Liver (tissue), 3 donors: ENCODE measurements around the gene ACTR3C.

Source experiments
- FOXA1 ChIP-seq: IDR thresholded peaks from 2 replicates; pipeline ENCODE4 v1.6.1; 2016; ENCODE audit warnings: antibody characterized with exemption
- GABPA ChIP-seq, 2 donors: IDR thresholded peaks in 1 of 2; conservative IDR thresholded peaks in 1 of 2; 2 replicates each; pipeline ENCODE4 v1.6.1; 2016; ENCODE audit warnings: antibody characterized with exemption in 2 of 2, mild to moderate bottlenecking in 1 of 2, moderate library complexity in 1 of 2
- JUND ChIP-seq, 2 donors: IDR thresholded peaks; 2 replicates each; pipeline ENCODE4 v1.6.1; 2016; ENCODE audit warnings: antibody characterized with exemption in 2 of 2
- NR2F2 ChIP-seq: IDR thresholded peaks from 2 replicates; pipeline ENCODE4 v1.6.1; 2016; ENCODE audit warnings: antibody characterized with exemption
- SP1 ChIP-seq: IDR thresholded peaks from 2 replicates; pipeline ENCODE4 v1.6.1; 2018; ENCODE audit warnings: antibody characterized with exemption, mild to moderate bottlenecking
- TF ChIP-seq, protein P1 (sequence below): fragments of 150-350 bp; IDR thresholded peaks from 2 replicates; pipeline ENCODE4 v1.5.1; 2017; ENCODE audit warnings: improper control_type of control experiment, low read depth, low read length; ENCODE audit not compliant: missing input control
- TF ChIP-seq, protein P2 (sequence below): IDR thresholded peaks from 2 replicates; pipeline ENCODE4 v1.6.1; 2016; ENCODE audit warnings: antibody characterized with exemption
- TF ChIP-seq, protein P3 (sequence below): IDR thresholded peaks from 2 replicates; pipeline ENCODE4 v1.6.1; 2016; ENCODE audit warnings: antibody characterized with exemption
- donor health status: healthy.
- donor health status: healthy.

DNA sequence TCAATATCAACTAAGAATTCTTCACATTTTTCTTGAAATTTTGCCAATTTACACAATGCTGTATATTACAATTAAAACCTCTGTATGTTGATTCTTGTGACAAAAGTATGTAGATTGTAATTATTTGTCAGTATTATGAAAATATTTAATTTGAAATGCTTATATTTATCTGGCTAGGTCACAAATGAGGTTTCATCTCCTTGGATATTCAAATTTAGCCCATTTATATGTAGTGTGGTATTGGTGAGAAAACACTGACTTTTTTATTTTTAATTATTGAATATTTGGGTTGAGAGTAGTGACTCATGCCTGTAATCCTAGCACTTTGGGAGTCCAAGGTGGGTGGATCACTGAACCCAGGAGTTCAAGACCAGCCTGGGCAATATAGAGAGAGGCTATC lies 21.0 kb upstream of the ACTR3C start:
- TF ChIP-seq, protein P1, sequence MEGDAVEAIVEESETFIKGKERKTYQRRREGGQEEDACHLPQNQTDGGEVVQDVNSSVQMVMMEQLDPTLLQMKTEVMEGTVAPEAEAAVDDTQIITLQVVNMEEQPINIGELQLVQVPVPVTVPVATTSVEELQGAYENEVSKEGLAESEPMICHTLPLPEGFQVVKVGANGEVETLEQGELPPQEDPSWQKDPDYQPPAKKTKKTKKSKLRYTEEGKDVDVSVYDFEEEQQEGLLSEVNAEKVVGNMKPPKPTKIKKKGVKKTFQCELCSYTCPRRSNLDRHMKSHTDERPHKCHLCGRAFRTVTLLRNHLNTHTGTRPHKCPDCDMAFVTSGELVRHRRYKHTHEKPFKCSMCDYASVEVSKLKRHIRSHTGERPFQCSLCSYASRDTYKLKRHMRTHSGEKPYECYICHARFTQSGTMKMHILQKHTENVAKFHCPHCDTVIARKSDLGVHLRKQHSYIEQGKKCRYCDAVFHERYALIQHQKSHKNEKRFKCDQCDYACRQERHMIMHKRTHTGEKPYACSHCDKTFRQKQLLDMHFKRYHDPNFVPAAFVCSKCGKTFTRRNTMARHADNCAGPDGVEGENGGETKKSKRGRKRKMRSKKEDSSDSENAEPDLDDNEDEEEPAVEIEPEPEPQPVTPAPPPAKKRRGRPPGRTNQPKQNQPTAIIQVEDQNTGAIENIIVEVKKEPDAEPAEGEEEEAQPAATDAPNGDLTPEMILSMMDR, result no peak
- TF ChIP-seq, protein P2, sequence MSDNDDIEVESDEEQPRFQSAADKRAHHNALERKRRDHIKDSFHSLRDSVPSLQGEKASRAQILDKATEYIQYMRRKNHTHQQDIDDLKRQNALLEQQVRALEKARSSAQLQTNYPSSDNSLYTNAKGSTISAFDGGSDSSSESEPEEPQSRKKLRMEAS, result no peak
- TF ChIP-seq NR2F2 (no peak), SP1 (no peak), GABPA (IDR thresholded peaks at IDR 0.05 in 1 of 2, conservative IDR thresholded peaks at IDR 0.05 in 1 of 2) (no peak), FOXA1 (no peak), JUND (IDR thresholded peaks at IDR 0.05) (no peak)
- TF ChIP-seq, protein P3, sequence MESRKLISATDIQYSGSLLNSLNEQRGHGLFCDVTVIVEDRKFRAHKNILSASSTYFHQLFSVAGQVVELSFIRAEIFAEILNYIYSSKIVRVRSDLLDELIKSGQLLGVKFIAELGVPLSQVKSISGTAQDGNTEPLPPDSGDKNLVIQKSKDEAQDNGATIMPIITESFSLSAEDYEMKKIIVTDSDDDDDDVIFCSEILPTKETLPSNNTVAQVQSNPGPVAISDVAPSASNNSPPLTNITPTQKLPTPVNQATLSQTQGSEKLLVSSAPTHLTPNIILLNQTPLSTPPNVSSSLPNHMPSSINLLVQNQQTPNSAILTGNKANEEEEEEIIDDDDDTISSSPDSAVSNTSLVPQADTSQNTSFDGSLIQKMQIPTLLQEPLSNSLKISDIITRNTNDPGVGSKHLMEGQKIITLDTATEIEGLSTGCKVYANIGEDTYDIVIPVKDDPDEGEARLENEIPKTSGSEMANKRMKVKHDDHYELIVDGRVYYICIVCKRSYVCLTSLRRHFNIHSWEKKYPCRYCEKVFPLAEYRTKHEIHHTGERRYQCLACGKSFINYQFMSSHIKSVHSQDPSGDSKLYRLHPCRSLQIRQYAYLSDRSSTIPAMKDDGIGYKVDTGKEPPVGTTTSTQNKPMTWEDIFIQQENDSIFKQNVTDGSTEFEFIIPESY, result no peak
